Kidney epithelial cell (primary cell): ENCODE measurements around the gene TRDMT1. TPM values are rescaled to one million over a fixed set of nuclear protein-coding genes. Genes with fewer than 3 reads are reported as not detected.

ENCODE experiments used
- DNase-seq: peaks from one replicate; pipeline ENCODE4 v3.0.0-alpha.2; 2010; ENCODE audit warnings: low read depth
- H3K27me3 ChIP-seq: 2 replicates; pipeline ENCODE4 v1.6.0; 2011; ENCODE audit warnings: low read length; ENCODE audit not compliant: control insufficient read depth, insufficient read depth
- H3K36me3 ChIP-seq: 2 replicates; pipeline ENCODE4 v1.5.1; 2011; ENCODE audit warnings: low read length; ENCODE audit not compliant: control insufficient read depth, insufficient read depth
- H3K4me3 ChIP-seq: 2 replicates; pipeline ENCODE4 v1.5.1; 2011; ENCODE audit warnings: low read depth, mild to moderate bottlenecking, control low read depth, low read length
- CTCF ChIP-seq: IDR thresholded peaks from 2 replicates; pipeline ENCODE4 v1.5.1; 2011; ENCODE audit warnings: mild to moderate bottlenecking, moderate library complexity, low read length, control low read depth, inconsistent platforms; ENCODE audit not compliant: insufficient read depth, poor library complexity, severe bottlenecking
- total RNA-seq: library from RNA; depleted of rRNA; stranded (reverse); fragments of >200 nt; gene quantifications from 2 replicates; pipeline ENCODE4 v1.2.3, GENCODE V29; 2015

The TRDMT1 gene
- total RNA-seq, 1 donor from 2014 or later: 7.4 TPM

- TF ChIP-seq CTCF: no peak
Measured at GRCh38 chr10:17225808-17226207, 24.3 kb upstream of the TRDMT1 start.

GRCh38 chr10:17222329-17222728, 20.9 kb upstream of the TRDMT1 start:
- H3K27me3 ChIP-seq: no peaks in the 10 kb centered on the region
- H3K36me3 ChIP-seq: no peaks in the 10 kb centered on the region
- no peak for TF ChIP-seq CTCF
- DNase-seq: no peak
- H3K4me3 ChIP-seq: no peak overlapping the region

More at GRCh38 chr10:17225808-17226207, 24.3 kb upstream of the TRDMT1 start:
- no peak for DNase-seq
- H3K27me3 ChIP-seq: no peaks in the 10 kb centered on the region
- no peak overlapping the region for H3K4me3 ChIP-seq
- no peaks in the 10 kb centered on the region for H3K36me3 ChIP-seq

- Histone ChIP-seq H3K4me3 (no peak overlapping the region), H3K27me3 (no peaks in the 10 kb centered on the region), H3K36me3 (no peaks in the 10 kb centered on the region)
- TF ChIP-seq CTCF: no peak
- no peak for DNase-seq
Measured at GRCh38 chr10:17220652-17221100, 19.2 kb upstream of the TRDMT1 start.

- H3K27me3 ChIP-seq: no peaks in the 10 kb centered on the region
- TF ChIP-seq CTCF: no peak
- no peak for DNase-seq
- H3K36me3 ChIP-seq: no peaks in the 10 kb centered on the region
- H3K4me3 ChIP-seq: no peak overlapping the region
Measured at GRCh38 chr10:17219024-17219423, 17.6 kb upstream of the TRDMT1 start.

GRCh38 chr10:17217631-17218232, 16.3 kb upstream of the TRDMT1 start:
- DNase-seq: no peak
- no peak for TF ChIP-seq CTCF
- no peaks in the 10 kb centered on the region for H3K27me3 ChIP-seq
- H3K36me3 ChIP-seq: no peaks in the 10 kb centered on the region
- no peak overlapping the region for H3K4me3 ChIP-seq

- no peak for TF ChIP-seq CTCF
- no peak for DNase-seq
- no peak overlapping the region for H3K4me3 ChIP-seq
- H3K27me3 ChIP-seq: no peaks in the 10 kb centered on the region
- H3K36me3 ChIP-seq: no peaks in the 10 kb centered on the region
Measured at GRCh38 chr10:17216901-17217395, 15.5 kb upstream of the TRDMT1 start.
